GM12874 (cell line): Measurements from ENCODE around the gene MPST.

ENCODE experiments used
- CTCF ChIP-seq: IDR thresholded peaks from 2 replicates; pipeline ENCODE4 v1.5.1; 2011; ENCODE audit warnings: low read depth, mild to moderate bottlenecking, control low read depth, low read length, moderate library complexity; ENCODE audit not compliant: insufficient read depth

MPST gene

GRCh38 chr22:37008365-37008764 lies 11.2 kb upstream of the MPST start:
- no peak for TF ChIP-seq CTCF

- no peak for TF ChIP-seq CTCF
Measured at GRCh38 chr22:37009490-37009889, 10.1 kb upstream of the MPST start.

DNA sequence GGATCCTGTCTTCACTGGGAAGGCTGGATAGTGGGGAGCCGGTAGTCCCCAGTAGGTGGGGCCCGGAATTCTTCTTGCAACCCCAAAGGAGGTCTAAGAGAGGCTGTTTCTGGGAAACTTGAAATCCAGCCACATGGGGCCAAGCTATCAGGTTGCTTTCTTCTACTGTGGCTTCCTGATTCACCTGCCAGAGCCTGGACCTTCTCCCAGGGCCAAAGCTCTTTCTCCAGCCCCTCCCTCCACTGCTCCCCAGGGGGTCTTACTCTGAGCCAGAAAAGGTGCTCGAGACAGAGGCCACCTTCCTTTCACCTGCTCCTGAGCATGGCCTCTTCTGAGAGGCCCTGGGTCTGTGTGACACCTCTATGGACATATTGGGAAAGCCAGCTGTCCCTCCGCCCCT lies 9.4 kb upstream of the MPST start:
- TF ChIP-seq CTCF: no peak

GRCh38 chr22:37010976-37011375 lies 8.6 kb upstream of the MPST start:
- TF ChIP-seq CTCF: no peak

DNA sequence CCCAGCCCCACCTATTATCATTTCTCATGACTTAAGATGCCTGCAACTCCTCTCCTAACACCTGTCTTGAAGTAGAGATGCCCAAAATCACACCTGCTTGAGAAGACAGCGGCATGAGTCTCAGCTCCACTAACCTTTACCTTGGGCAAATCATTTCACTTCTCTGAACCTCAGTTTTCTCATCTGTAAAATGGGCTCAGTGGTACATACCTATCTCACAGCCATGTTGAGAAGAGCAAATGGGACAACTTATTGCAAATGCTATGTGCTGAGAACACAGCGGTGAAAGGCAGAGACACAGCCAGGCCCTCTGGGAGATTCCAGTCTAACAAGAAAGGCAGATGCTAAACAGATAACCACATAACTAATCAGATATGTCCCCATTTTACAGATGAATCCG lies 8.1 kb upstream of the MPST start:
- TF ChIP-seq CTCF: no peak

DNA sequence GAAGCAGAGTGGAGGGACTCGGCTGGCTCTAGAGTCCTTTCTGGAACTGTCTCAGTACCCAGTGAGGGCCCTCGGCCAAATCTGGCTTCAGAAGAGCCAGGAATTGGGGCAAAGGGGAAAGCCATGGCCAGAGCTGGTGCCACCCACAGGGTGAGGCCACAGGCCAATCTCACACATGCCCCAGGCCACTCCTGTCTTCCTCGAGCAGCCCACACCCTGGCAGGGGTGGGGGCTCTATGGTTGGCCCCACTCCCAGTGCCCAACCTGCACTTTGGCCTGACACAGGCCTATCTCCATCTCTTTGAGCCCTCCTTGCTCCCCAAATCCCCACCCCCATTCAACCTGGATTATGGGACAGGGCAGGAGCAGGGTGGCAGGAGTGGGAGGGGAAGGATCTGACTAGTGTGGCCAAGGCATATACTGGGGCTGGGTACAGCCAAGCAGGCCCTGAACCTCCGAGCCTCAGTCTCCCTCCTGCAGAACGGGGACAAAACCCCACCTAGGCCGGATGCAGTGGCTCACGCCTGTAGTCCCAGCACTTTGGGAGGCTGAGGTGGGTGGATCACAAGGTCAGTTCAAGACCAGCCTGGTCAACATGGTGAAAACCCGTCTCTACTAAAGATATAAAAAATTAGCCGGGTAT lies 7.2 kb upstream of the MPST start:
- no peak for TF ChIP-seq CTCF

- TF ChIP-seq CTCF: no peak
Measured at GRCh38 chr22:37012956-37013355, 6.6 kb upstream of the MPST start.
